CD4-positive, alpha-beta T cell treated with Interleukin-1 beta for 1 hour (primary cell): ENCODE data around the gene PPAT.

Experiments
- DNase-seq, 2 donors: peaks; one replicate each; pipeline ENCODE4 v3.0.0-alpha.2; 2020 to 2022

PPAT gene

GRCh38 chr4:56433280-56433679 lies 2.1 kb downstream of the PPAT start:
- no peak for DNase-seq

GRCh38 chr4:56430203-56430602 lies 5.2 kb downstream of the PPAT start:
- no peak for DNase-seq

- DNase-seq: no peak
Observed at GRCh38 chr4:56427179-56427578, 8.2 kb downstream of the PPAT start.

- DNase-seq: no peak
Observed at GRCh38 chr4:56426273-56426672, 9.1 kb downstream of the PPAT start.

GRCh38 chr4:56425518-56425917 lies 9.9 kb downstream of the PPAT start:
- no peak for DNase-seq

GRCh38 chr4:56424697-56425514 lies 10.5 kb downstream of the PPAT start:
- peak; percentile 10 to 61 for DNase-seq

- no peak for DNase-seq
Observed at GRCh38 chr4:56424176-56424575, 11.2 kb downstream of the PPAT start.

- no peak for DNase-seq
Observed at GRCh38 chr4:56417396-56417795, 18.0 kb downstream of the PPAT start.

GRCh38 chr4:56416349-56416748 lies 19.1 kb downstream of the PPAT start:
- DNase-seq: no peak

GRCh38 chr4:56414135-56414670 lies 21.2 kb downstream of the PPAT start:
- no peak for DNase-seq

- DNase-seq: no peak
Observed at GRCh38 chr4:56410247-56411062, 25.0 kb downstream of the PPAT start.

- no peak for DNase-seq
Observed at GRCh38 chr4:56409511-56410090, 25.8 kb downstream of the PPAT start.

GRCh38 chr4:56408978-56409377 lies 26.4 kb downstream of the PPAT start:
- DNase-seq: no peak

GRCh38 chr4:56406151-56406550 lies 29.3 kb downstream of the PPAT start:
- DNase-seq: no peak

- no peak for DNase-seq
Observed at GRCh38 chr4:56405016-56405415, 30.4 kb downstream of the PPAT start.

- no peak for DNase-seq
Observed at GRCh38 chr4:56400560-56400959, 34.9 kb downstream of the PPAT start.

- no peak for DNase-seq
Observed at GRCh38 chr4:56391270-56391669, 44.1 kb downstream of the PPAT start.

GRCh38 chr4:56389558-56389957 lies 45.9 kb downstream of the PPAT start:
- DNase-seq: no peak

GRCh38 chr4:56388306-56388705 lies 47.1 kb downstream of the PPAT start:
- no peak for DNase-seq

GRCh38 chr4:56387023-56388001 lies 48.1 kb downstream of the PPAT start, which contains the start of gene AASDH:
Gene AASDH, minus strand, starts transcription at chr4:56387491. Its CDS starts 3,192 bp downstream, at chr4:56384299.
- DNase-seq: peak; percentile 93 to 96

GRCh38 chr4:56386091-56386490 lies 49.3 kb downstream of the PPAT start:
- no peak for DNase-seq

- DNase-seq: no peak
Observed at GRCh38 chr4:56375458-56375857, 60.0 kb downstream of the PPAT start.
